Naive B cell (primary cell): ENCODE data around the gene CHCHD4. TPM values are rescaled to one million over a fixed set of nuclear protein-coding genes. Genes with fewer than 3 reads are reported as not detected.
"Not testable (repeated sequence)": the region's sequence is repeated elsewhere in the genome, so short reads cannot be mapped to it uniquely, and the experiment has no call there.

Experiments used
- ATAC-seq, 2 donors: fragments of 150-1000 bp; cut with Tn5 transposase; 2 replicates each; pipeline ENCODE4 v1.10.0; 2021; ENCODE audit warnings: low read depth in 2 of 2, mild to moderate bottlenecking in 2 of 2, moderate library complexity in 2 of 2
- DNase-seq: peaks from one replicate; pipeline ENCODE4 v3.0.0; 2022
- H3K27ac Mint-ChIP-seq, 6 donors: one replicate each; pipeline ENCODE4 v1.8.0; 2020 to 2022; ENCODE audit warnings: mild to moderate bottlenecking in 6 of 6, mixed read lengths in 6 of 6, moderate library complexity in 5 of 6, inconsistent platforms in 2 of 6
- H3K27me3 Mint-ChIP-seq, 3 donors: one replicate each; pipeline ENCODE4 v1.8.0; 2021 to 2022; ENCODE audit warnings: mixed read lengths in 3 of 3, mild to moderate bottlenecking in 1 of 3
- H3K36me3 Mint-ChIP-seq, 2 donors: one replicate each; pipeline ENCODE4 v1.8.0; 2020 to 2022; ENCODE audit warnings: mixed read lengths in 2 of 2, inconsistent platforms in 1 of 2, mild to moderate bottlenecking in 1 of 2
- H3K4me1 Mint-ChIP-seq, 3 donors: one replicate each; pipeline ENCODE4 v1.8.0; 2020 to 2022; ENCODE audit warnings: mixed read lengths in 3 of 3, inconsistent platforms in 1 of 3, mild to moderate bottlenecking in 1 of 3, moderate library complexity in 1 of 3
- H3K4me3 Mint-ChIP-seq, 8 donors: one replicate each; pipeline ENCODE4 v1.8.0; 2020 to 2022; ENCODE audit warnings: mild to moderate bottlenecking in 8 of 8, mixed read lengths in 8 of 8, moderate library complexity in 8 of 8, inconsistent platforms in 2 of 8
- H3K9me3 Mint-ChIP-seq, 7 donors: one replicate each; pipeline ENCODE4 v1.8.0; 2020 to 2022; ENCODE audit warnings: mixed read lengths in 7 of 7, mild to moderate bottlenecking in 5 of 7, inconsistent platforms in 2 of 7, moderate library complexity in 1 of 7
- polyA plus RNA-seq, 6 donors: library from polyadenylated mRNA; unstranded; fragments of 300-500 nt; fragmentation: Illumina TruSeq; gene quantifications; one replicate each; pipeline ENCODE4 v1.2.3, GENCODE V29; 2021; ENCODE audit warnings: low read depth in 6 of 6

The CHCHD4 gene
- polyA plus RNA-seq, 6 donors from 2014 or later, result 6.4 to 17.5 (median 11.3) TPM

GRCh38 chr3:14118400-14119381 lies 6.0 kb downstream of the CHCHD4 start:
- Mint-ChIP-seq H3K27me3 (no peaks in the 10 kb centered on the region), H3K4me1 (peaks cover 26 to 32% (median 31%) of the 10 kb centered on the region in 3 donors), H3K27ac (no peak overlapping the region), H3K36me3 (peaks cover 16 to 18% of the 10 kb centered on the region in 2 donors), H3K9me3 (no peaks in the 10 kb centered on the region), H3K4me3 (no peak overlapping the region)
- no peak for DNase-seq
- ATAC-seq, result no peak

DNA sequence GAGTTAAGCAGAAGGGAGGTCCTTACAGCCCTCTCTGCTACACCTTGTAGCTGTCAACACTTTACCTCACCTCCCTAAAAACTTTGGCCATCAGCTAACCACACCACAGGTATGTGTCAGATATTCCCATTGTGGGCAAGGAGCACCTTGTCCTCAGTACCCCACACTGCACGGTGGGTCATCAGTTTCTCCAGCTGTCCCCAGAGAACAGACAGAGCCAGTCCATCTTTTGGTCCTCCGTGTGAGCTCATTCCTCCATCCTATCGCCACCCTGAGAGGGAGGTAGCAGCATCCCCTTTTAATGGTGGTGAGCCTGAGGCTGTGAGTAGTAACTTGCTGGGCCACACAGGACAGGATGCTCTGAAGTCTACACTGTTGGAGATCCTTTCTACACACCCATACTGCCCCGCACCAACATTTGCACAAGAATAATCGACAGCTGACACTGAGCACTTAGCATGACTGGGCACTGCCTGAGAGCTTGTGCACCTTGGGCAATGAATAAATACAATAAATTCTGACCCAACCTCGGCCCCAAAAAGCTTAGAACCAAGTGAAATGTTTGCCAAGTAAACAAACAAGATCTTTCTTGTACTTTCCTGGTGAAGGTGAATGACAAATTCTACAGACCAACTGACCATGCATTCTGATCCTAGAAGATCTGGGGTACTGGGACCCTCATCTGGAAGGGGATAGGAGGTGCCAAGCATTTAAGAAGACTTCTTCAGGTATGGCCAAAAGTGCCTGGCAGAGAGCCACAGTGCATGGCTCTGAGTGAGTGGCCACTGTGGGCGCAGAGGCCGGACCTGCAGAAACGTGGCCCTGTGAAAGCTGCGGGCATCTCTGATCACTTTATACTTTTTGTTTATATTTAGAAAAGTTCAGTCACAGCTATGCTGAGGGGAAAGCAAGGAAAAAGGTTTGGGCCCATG lies 6.9 kb downstream of the CHCHD4 start:
- no peak overlapping the region for H3K27ac Mint-ChIP-seq
- peaks cover 20 to 23% of the 10 kb centered on the region in 2 donors for H3K36me3 Mint-ChIP-seq
- no peaks in the 10 kb centered on the region for H3K27me3 Mint-ChIP-seq
- peaks cover 16 to 24% (median 21%) of the 10 kb centered on the region in 3 donors for H3K4me1 Mint-ChIP-seq
- DNase-seq, result no peak
- H3K4me3 Mint-ChIP-seq, result peak overlapping the region in 1 of 8 donors; percentile 35
- H3K9me3 Mint-ChIP-seq, result no peaks in the 10 kb centered on the region
- ATAC-seq, result no peak

DNA sequence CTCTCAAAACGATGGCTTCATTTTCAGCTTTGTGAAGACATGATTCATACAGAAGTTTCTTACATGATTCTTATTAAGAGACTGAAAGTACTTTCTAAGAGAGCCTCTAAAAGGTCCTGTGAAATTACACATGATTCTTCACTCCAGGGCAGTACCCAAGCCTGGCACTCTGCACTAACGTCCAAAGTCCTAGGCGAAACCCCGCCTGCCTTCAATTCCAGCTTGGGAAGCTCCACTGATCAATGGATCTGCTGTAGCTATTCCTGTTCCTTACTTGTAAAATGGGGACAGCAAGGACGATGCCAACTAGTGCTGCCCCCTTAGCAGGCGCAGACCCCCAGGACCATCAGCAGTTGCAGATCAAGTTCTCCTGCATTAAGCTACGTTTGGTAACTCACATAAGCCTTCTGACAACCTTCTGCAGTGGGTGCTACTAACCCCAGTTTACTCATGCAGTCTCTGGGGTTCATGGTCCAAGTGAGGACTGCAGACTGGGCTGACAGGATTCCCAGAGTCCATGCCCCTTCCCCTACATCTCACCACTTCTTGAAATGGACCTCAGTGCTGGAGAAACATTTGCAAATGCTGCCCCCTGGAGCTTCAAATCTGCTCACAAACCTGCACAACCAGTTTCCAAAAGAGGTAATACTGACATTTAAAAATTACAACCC lies 10.6 kb downstream of the CHCHD4 start:
- ATAC-seq (no peak), DNase-seq (no peak)
- Mint-ChIP-seq H3K27ac (peak overlapping the region in 1 of 6 donors; percentile 21), H3K9me3 (no peaks in the 10 kb centered on the region), H3K36me3 (peaks cover 18 to 24% of the 10 kb centered on the region in 2 donors), H3K4me1 (no peaks in the 10 kb centered on the region), H3K4me3 (no peak overlapping the region), H3K27me3 (no peaks in the 10 kb centered on the region)

- no peaks in the 10 kb centered on the region for H3K27me3 Mint-ChIP-seq
- ATAC-seq (no peak), DNase-seq (no peak)
- no peak overlapping the region for H3K27ac Mint-ChIP-seq
- peaks cover 18 to 24% of the 10 kb centered on the region in 2 donors for H3K36me3 Mint-ChIP-seq
- H3K9me3 Mint-ChIP-seq, result no peaks in the 10 kb centered on the region
- H3K4me1 Mint-ChIP-seq, result no peaks in the 10 kb centered on the region
- H3K4me3 Mint-ChIP-seq, result no peak overlapping the region
Observed at GRCh38 chr3:14110699-14111098, 14.0 kb downstream of the CHCHD4 start.

DNA sequence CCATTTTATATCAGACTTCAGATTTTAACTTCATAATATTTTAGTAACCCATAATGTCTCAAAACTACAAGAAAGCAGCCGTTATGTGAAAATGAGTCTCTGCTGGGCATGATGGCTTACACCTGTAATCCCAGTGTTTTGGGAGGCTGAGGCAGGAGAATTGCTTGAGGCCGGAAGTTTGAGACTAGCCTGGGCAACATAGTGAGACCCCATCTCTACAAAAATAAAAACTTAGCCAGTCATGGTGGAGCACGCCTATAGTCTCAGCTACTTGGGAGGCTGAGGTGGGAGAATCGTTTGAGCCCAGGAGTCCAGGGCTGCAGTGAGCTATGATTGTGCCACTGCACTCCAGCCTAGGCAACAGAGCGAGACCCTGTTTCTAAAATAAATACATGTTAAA lies 14.8 kb downstream of the CHCHD4 start:
- not testable (repeated sequence) for H3K4me1 Mint-ChIP-seq, ATAC-seq, H3K4me3 Mint-ChIP-seq, H3K9me3 Mint-ChIP-seq, H3K27me3 Mint-ChIP-seq, DNase-seq, H3K27ac Mint-ChIP-seq
- peaks cover 18 to 21% of the 10 kb centered on the region in 2 donors for H3K36me3 Mint-ChIP-seq

DNA sequence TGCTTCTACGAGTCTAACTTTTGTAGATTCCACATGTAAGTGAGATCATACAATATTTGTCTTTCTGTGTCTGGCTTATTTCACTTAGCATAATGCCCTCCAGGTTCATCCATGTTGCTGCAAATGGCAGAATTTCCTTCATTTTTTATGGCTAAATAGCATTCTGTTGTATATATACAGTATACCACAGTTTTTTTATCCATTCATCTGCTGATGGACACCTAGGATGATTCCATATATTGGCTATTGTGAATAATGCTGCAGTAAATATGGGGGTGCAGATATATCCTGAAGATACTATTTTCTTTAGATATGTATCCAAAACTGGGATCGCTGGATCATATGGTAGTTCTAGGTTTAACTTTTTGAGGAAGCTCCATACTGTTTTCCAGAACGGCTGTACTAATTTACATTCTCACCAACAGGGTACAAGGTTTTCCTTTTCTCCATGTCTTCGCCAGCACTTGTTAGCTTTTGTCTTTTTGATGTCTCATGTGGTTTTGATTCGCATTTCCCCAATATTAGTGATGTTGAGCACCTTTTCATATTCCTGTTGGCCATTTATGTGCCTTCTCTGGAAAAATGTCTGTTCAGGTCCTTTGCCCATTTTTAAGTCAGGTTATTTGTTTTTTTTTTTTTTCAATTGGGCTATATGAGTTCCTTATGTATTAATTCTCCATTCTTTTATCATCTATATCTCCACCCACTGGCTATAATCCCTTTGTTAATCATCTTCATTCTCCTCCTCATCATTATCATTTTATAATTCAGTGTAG lies 26.9 kb downstream of the CHCHD4 start:
- peaks cover 4 to 14% (median 11%) of the 10 kb centered on the region in 7 donors for H3K9me3 Mint-ChIP-seq
- H3K27ac Mint-ChIP-seq, result no peak overlapping the region
- DNase-seq (no peak), ATAC-seq (no peak)
- H3K27me3 Mint-ChIP-seq, result peaks cover 16 to 46% (median 31%) of the 10 kb centered on the region in 3 donors
- no peaks in the 10 kb centered on the region for H3K4me1 Mint-ChIP-seq
- H3K36me3 Mint-ChIP-seq, result peaks cover 4 to 6% of the 10 kb centered on the region in 2 donors
- H3K4me3 Mint-ChIP-seq, result no peak overlapping the region

GRCh38 chr3:14096742-14097141 lies 27.9 kb downstream of the CHCHD4 start:
- ATAC-seq (no peak), DNase-seq (no peak)
- Mint-ChIP-seq H3K9me3 (peaks cover 4 to 14% (median 11%) of the 10 kb centered on the region in 7 donors), H3K4me3 (no peak overlapping the region), H3K27ac (no peak overlapping the region), H3K36me3 (peaks cover 4 to 6% of the 10 kb centered on the region in 2 donors), H3K4me1 (no peaks in the 10 kb centered on the region), H3K27me3 (peaks cover 22 to 51% (median 31%) of the 10 kb centered on the region in 3 donors)

GRCh38 chr3:14093831-14094230 lies 30.8 kb downstream of the CHCHD4 start:
- DNase-seq (no peak), ATAC-seq (no peak)
- Mint-ChIP-seq H3K27me3 (peaks cover 29 to 65% (median 41%) of the 10 kb centered on the region in 3 donors), H3K4me3 (no peak overlapping the region), H3K9me3 (peaks cover 4 to 21% (median 12%) of the 10 kb centered on the region in 7 donors), H3K4me1 (no peaks in the 10 kb centered on the region), H3K27ac (no peak overlapping the region), H3K36me3 (peaks cover 4 to 6% of the 10 kb centered on the region in 2 donors)

GRCh38 chr3:14092464-14092863 lies 32.2 kb downstream of the CHCHD4 start:
- Mint-ChIP-seq H3K36me3 (peaks cover 0 to 2% of the 10 kb centered on the region in 2 donors), H3K27me3 (peaks cover 28 to 62% (median 35%) of the 10 kb centered on the region in 3 donors), H3K4me3 (no peak overlapping the region), H3K4me1 (no peaks in the 10 kb centered on the region), H3K27ac (no peak overlapping the region), H3K9me3 (peaks cover 3 to 25% (median 13%) of the 10 kb centered on the region in 7 donors)
- no peak for DNase-seq
- no peak for ATAC-seq

- peaks cover 26 to 63% (median 35%) of the 10 kb centered on the region in 3 donors for H3K27me3 Mint-ChIP-seq
- H3K4me1 Mint-ChIP-seq, H3K36me3 Mint-ChIP-seq, DNase-seq, ATAC-seq, H3K4me3 Mint-ChIP-seq, H3K27ac Mint-ChIP-seq: not testable (repeated sequence)
- H3K9me3 Mint-ChIP-seq, result peaks cover 3 to 26% (median 12%) of the 10 kb centered on the region in 7 donors
Observed at GRCh38 chr3:14091959-14092358, 32.7 kb downstream of the CHCHD4 start.

DNA sequence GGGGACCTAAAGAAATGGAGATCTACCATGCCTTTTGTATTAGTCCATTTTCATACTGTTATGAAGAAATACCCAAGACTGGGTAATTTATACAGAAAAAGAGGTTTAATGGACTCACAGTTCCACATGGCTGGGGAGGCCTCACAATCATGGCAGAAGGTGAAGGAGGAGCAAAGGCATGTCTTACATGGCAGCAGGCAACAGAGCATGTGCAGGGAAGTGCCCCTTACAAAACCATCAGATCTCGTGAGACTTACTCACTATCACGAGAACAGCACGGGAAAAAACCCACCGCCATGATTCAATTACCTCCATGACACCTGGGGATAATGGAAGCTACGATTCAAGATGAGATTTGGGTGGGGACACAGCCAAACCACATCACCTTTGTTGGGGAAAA lies 37.2 kb downstream of the CHCHD4 start:
- H3K4me1 Mint-ChIP-seq, ATAC-seq, H3K4me3 Mint-ChIP-seq, DNase-seq, H3K27ac Mint-ChIP-seq, H3K36me3 Mint-ChIP-seq: not testable (repeated sequence)
- Mint-ChIP-seq H3K27me3 (peaks cover 18 to 48% (median 23%) of the 10 kb centered on the region in 3 donors), H3K9me3 (peaks cover 3 to 34% (median 16%) of the 10 kb centered on the region in 7 donors)

DNA sequence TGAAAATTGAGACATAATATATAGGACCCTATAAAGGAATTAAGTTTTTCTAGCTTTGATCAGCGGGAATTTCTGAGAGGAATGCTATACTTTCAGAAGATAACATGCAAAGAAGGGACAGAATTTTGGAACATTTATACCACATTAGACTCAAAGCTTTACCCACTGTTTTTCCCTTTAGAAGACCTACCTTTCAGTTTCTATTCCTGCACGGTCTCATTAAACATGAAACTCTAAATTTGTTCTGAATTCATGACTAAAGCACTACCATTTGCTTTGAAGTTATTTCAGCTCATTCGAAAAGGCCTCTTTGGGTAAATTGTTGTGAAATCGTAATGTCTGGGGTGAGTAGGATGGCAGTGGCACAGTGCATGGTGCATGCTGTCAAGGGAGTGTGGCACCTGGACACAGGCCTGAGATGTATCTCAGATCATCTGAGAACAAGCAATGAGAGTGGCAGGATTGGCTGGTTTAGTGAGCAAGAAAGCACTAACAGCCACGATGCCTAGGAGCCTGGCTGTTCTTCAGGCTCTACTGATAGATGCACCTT lies 42.5 kb downstream of the CHCHD4 start:
- ATAC-seq, result no peak
- H3K36me3 Mint-ChIP-seq, result no peaks in the 10 kb centered on the region

More for the DNA sequence above, 42.5 kb downstream of the CHCHD4 start:
- Mint-ChIP-seq H3K4me1 (no peaks in the 10 kb centered on the region), H3K9me3 (peaks cover 0 to 20% (median 5%) of the 10 kb centered on the region in 7 donors), H3K27me3 (peaks cover 7 to 20% (median 10%) of the 10 kb centered on the region in 3 donors), H3K4me3 (peak overlapping the region in 1 of 8 donors; percentile 30), H3K27ac (no peak overlapping the region)
- DNase-seq, result no peak
